Measurements from ENCODE around the gene CCM2. TPM values are rescaled to one million over a fixed set of nuclear protein-coding genes. Genes with fewer than 3 reads are reported as not detected.

The CCM2 gene
- total and polyA plus RNA-seq, 2 of the 8 experiments (the other 6 are each of a cell fraction or from before 2014, with no cell fraction given): 31.6 to 41.2 TPM

DNA sequence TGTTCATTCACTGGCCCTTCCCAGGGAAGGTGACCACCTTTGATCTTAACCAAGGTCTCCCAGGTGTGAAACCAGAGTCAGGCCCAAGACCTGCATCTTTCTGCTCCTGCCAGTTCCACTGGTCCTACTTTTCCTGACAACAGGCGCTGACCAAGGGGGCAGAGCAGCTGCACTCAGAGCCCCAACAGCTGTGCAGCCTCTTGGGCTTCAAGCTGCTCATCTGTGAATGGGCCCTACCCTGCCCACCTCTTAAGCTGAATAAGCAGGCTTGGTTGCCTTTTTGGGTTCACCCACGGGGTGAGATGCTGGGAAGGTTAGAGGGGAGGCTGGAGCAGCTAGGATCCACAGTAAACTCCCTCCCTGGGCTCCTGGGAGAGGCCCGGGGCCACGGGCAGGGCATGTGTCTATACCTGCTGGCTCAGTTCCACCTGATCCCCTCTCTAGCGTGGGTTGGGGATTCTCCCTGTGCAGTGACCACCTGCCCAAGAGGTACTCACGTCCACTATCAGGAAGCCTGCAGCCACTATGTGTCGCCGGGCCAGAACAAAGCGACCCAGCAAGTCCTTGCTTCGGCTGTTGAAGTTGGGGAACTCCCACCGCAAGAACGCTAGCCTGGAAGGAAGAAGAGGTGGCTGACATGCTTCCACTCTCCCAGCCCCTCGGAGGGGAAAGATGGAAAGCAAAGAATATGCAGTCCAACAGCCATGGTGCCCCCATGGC is 100.9 kb downstream of the CCM2 start (continued):
- TF ChIP-seq POLR2A (IDR thresholded peaks at IDR 0.05; ENCODE audit: control extremely low read depth in 1 of 2, low read depth in 2 of 2, low read length in 2 of 2) (no peak), CTBP2 (IDR thresholded peaks at IDR 0.05; ENCODE audit: borderline replicate concordance, insufficient read depth, insufficient read length, low read length) (no peak), EP300 (IDR thresholded peaks at IDR 0.05; ENCODE audit: borderline replicate concordance in 1 of 2, low read depth in 2 of 2, low read length in 2 of 2) (no peak), SIX5 (IDR thresholded peaks at IDR 0.05; ENCODE audit: low read depth, low read length) (no peak), KDM1A (IDR thresholded peaks at IDR 0.05; ENCODE audit: borderline replicate concordance, low read length) (no peak), KDM5A (IDR thresholded peaks at IDR 0.05; ENCODE audit: low read length) (no peak), FOSL1 (IDR thresholded peaks at IDR 0.05; ENCODE audit: insufficient read depth, low read depth, low read length) (no peak), NANOG (IDR thresholded peaks at IDR 0.05; ENCODE audit: insufficient read depth, low read depth, low read length, poor library complexity, severe bottlenecking) (no peak)

Measured in H1 (cell line).